ENCODE results near the gene FXYD6. TPM values are rescaled to one million over a fixed set of nuclear protein-coding genes. Genes with fewer than 3 reads are reported as not detected.

Gene FXYD6
- total and polyA plus RNA-seq, 7 experiments from 2014 or later: 0.10 to 5.4 (median 0.98) TPM; not detected in 4

DNA sequence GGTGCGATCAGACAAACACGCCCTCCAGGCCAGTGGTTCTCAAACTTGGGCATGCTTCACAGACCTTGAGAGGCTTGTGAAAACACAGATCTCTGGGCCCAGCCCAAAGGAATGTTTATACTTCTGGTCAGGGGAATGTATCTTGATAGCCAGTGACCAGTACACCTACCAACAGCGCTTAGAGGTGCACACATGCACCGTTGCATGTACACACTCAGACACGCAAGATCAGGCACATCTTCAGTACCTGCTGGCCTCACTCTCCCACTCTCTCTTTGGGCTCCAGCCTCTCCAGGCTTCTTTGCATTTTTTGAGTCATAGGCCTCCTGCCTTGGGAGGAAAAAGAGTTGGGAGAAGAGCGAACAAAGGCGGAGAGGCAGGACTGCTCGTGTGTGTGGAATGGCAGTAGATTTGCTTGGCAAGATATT, 11.7 kb upstream of the FXYD6 start:
- no peaks in the 10 kb centered on the region for H3K36me3 ChIP-seq (ENCODE audit: control insufficient read depth in 2 of 3, insufficient read depth in 3 of 3, low read length in 3 of 3)
- no peaks in the 10 kb centered on the region for H3K4me1 ChIP-seq (ENCODE audit: control insufficient read depth in 2 of 2, insufficient read depth in 2 of 2, low read length in 2 of 2)
- Mint-ChIP-seq H3K9me3 (peaks cover 0 to 28% (median 5%) of the 10 kb centered on the region in 11 donors), H3K4me3 (no peak overlapping the region), H3K36me3 (peaks cover 0 to 5% (median 0%) of the 10 kb centered on the region in 5 donors), H3K4me1 (no peaks in the 10 kb centered on the region), H3K27me3 (peaks cover 0 to 28% (median 4%) of the 10 kb centered on the region in 5 donors), H3K27ac (peak overlapping the region in 1 of 9 donors; percentile 11)
- no peak overlapping the region for H3K4me3 ChIP-seq (ENCODE audit: low read length)
- intact Hi-C loops (cut with micrococcal nuclease): no loop called here
- DNase-seq (no peak), ATAC-seq (no peak)
- H3K9me3 ChIP-seq (ENCODE audit: control insufficient read depth in 2 of 3, low read length in 3 of 3): no peaks in the 10 kb centered on the region
- ChIA-PET CTCF (no interaction called here), POLR2A (no interaction called here)
- H3K27me3 ChIP-seq (ENCODE audit: control insufficient read depth in 2 of 2, insufficient read depth in 2 of 2, low read length in 2 of 2): no peaks in the 10 kb centered on the region
- no peak overlapping the region for H3K27ac ChIP-seq (ENCODE audit: low read depth, low read length)

DNA sequence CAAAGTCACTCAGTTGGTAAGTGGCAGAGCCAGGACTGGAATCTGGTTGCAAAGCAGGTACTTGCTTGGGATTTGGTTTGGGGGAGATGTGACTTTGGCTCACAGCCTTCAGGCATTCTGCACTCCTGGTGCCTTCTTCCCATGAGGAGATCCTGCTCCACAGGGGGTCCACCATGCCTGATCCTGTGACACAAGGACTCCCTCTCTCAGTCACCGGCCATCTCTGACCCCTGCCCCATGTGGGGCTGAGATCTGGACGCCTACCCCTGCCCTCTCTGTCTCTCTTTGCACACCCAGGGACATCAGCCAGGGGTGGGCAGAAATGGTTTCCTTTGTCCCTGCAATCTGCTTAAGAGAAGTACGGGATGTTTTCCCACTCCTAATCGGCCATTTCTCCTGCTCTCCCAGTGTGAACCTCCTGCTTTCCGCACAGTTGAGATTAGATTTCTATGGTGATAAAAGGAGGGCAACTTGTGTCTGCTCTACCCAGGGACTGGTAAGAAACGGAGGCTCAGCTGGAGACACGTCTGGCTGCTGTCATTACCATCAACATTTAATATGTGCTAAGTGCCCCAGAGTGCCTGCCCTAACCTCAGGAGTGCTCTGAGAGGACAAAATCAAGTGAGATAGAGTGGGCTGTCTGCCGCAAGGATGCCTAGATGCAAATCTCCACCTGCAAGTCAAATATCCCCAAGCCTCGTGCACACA, 11.1 kb upstream of the FXYD6 start:
- ChIA-PET POLR2A (no interaction called here), CTCF (no interaction called here)
- peaks cover 0 to 5% (median 0%) of the 10 kb centered on the region in 5 donors for H3K36me3 Mint-ChIP-seq
- intact Hi-C loops (cut with micrococcal nuclease): no loop called here
- DNase-seq: no peak
- Histone ChIP-seq H3K9me3 (ENCODE audit: control insufficient read depth in 2 of 3, low read length in 3 of 3) (no peaks in the 10 kb centered on the region), H3K4me1 (ENCODE audit: control insufficient read depth in 2 of 2, insufficient read depth in 2 of 2, low read length in 2 of 2) (no peaks in the 10 kb centered on the region), H3K4me3 (ENCODE audit: low read length) (no peak overlapping the region), H3K27me3 (ENCODE audit: control insufficient read depth in 2 of 2, insufficient read depth in 2 of 2, low read length in 2 of 2) (no peaks in the 10 kb centered on the region), H3K27ac (ENCODE audit: low read depth, low read length) (no peak overlapping the region), H3K36me3 (ENCODE audit: control insufficient read depth in 2 of 3, insufficient read depth in 3 of 3, low read length in 3 of 3) (no peaks in the 10 kb centered on the region)
- no peak overlapping the region for H3K4me3 Mint-ChIP-seq
- H3K9me3 Mint-ChIP-seq: peaks cover 0 to 22% (median 5%) of the 10 kb centered on the region in 11 donors
- no peak for ATAC-seq
- no peaks in the 10 kb centered on the region for H3K4me1 Mint-ChIP-seq
- peaks cover 0 to 27% (median under 1%) of the 10 kb centered on the region in 5 donors for H3K27me3 Mint-ChIP-seq
- H3K27ac Mint-ChIP-seq: no peak overlapping the region

DNA sequence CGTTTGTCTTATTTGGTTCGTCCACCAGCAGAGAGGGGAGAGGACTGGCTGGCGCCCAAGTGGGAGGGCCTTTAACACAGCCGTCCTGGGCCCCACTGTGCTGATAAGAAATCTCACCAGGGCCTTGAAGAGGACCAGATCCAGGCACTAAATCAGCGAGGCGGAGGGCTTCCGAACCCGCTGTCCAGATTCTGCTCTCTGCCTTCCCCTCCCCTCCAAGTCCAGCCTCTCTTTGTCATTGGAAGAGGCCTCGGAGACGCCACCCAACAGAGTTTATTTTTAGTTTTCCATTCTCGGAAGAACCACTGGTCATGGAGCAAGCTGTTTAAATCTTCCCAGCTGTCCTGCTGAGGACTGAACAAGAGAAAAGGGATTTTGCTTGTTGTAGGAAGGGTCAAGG, 9.3 kb upstream of the FXYD6 start:
- ATAC-seq (no peak), DNase-seq (no peak)
- CTCF ChIA-PET: no interaction called here
- H3K9me3 ChIP-seq (ENCODE audit: control insufficient read depth in 2 of 3, low read length in 3 of 3): no peaks in the 10 kb centered on the region
- no peak overlapping the region for H3K4me3 ChIP-seq (ENCODE audit: low read length)
- H3K27ac Mint-ChIP-seq: no peak overlapping the region
- POLR2A ChIA-PET: no interaction called here
- H3K27me3 Mint-ChIP-seq: peaks cover 0 to 35% (median 4%) of the 10 kb centered on the region in 5 donors
- H3K27me3 ChIP-seq (ENCODE audit: control insufficient read depth in 2 of 2, insufficient read depth in 2 of 2, low read length in 2 of 2): no peaks in the 10 kb centered on the region
- H3K36me3 ChIP-seq (ENCODE audit: control insufficient read depth in 2 of 3, insufficient read depth in 3 of 3, low read length in 3 of 3): no peaks in the 10 kb centered on the region
- peaks cover 0 to under 1% (median 0%) of the 10 kb centered on the region in 5 donors for H3K36me3 Mint-ChIP-seq
- intact Hi-C loops (cut with micrococcal nuclease): no loop called here
- H3K4me1 Mint-ChIP-seq: no peaks in the 10 kb centered on the region
- no peaks in the 10 kb centered on the region for H3K4me1 ChIP-seq (ENCODE audit: control insufficient read depth in 2 of 2, insufficient read depth in 2 of 2, low read length in 2 of 2)
- H3K9me3 Mint-ChIP-seq: peaks cover 0 to 13% (median 2%) of the 10 kb centered on the region in 11 donors
- no peak overlapping the region for H3K27ac ChIP-seq (ENCODE audit: low read depth, low read length)
- H3K4me3 Mint-ChIP-seq: no peak overlapping the region

DNA sequence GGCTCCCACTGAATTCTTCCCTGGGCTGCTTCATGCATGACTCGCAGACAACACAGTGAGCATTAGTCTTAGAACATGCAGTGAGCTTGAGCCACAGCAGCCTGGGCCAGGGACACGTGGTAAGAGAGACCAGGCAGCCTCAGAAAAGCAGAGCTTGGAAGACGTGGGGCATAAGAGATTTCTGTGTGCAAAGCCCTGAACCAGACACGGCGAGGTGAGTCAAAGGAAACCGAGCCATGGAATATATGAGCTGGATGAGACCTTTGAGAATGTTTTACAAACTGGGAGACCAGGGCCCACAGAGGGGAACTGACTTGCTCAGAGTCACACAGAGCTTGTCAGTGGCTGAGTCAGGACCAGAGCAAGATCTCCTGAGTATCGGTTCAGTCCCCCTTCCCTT, 8.5 kb upstream of the FXYD6 start:
- ATAC-seq (no peak), DNase-seq (no peak)
- H3K4me1 ChIP-seq (ENCODE audit: control insufficient read depth in 2 of 2, insufficient read depth in 2 of 2, low read length in 2 of 2): no peaks in the 10 kb centered on the region
- Mint-ChIP-seq H3K4me3 (no peak overlapping the region), H3K9me3 (peaks cover 0 to 7% (median under 1%) of the 10 kb centered on the region in 11 donors), H3K27ac (no peak overlapping the region), H3K27me3 (peaks cover 4 to 42% (median 8%) of the 10 kb centered on the region in 5 donors), H3K4me1 (no peaks in the 10 kb centered on the region), H3K36me3 (no peaks in the 10 kb centered on the region)
- no peaks in the 10 kb centered on the region for H3K9me3 ChIP-seq (ENCODE audit: control insufficient read depth in 2 of 3, low read length in 3 of 3)
- ChIA-PET CTCF (no interaction called here), POLR2A (no interaction called here)
- intact Hi-C loops (cut with micrococcal nuclease): no loop called here
- H3K27me3 ChIP-seq (ENCODE audit: control insufficient read depth in 2 of 2, insufficient read depth in 2 of 2, low read length in 2 of 2): no peaks in the 10 kb centered on the region
- no peak overlapping the region for H3K4me3 ChIP-seq (ENCODE audit: low read length)
- no peaks in the 10 kb centered on the region for H3K36me3 ChIP-seq (ENCODE audit: control insufficient read depth in 2 of 3, insufficient read depth in 3 of 3, low read length in 3 of 3)
- H3K27ac ChIP-seq (ENCODE audit: low read depth, low read length): no peak overlapping the region

DNA sequence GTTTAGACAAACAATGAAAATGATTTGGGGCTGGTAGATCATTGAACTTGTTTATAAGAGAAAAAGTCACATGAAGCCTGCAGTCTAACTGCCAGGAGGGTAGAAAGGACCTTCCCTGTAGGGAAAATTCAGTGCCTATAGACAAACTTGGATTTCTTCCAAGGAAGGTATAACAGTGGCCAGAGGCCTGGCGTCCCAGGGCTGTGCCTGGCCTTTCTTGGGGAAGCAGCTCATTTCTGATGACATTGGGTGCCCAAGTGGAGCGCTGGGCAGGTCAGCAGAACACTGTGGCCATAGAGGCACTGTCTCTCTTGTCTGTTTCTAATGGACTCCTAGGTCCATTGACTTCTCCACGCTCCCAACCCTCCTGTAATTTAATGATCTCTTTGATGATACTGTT, 6.6 kb upstream of the FXYD6 start:
- CTCF ChIA-PET: no interaction called here
- POLR2A ChIA-PET: interaction anchor here (0.6 kb wide), 1 partner anchor 64 kb away, joined by 3 read pairs; no protein-coding TSS in a partner anchor
- H3K27ac Mint-ChIP-seq: no peak overlapping the region
- H3K36me3 Mint-ChIP-seq: no peaks in the 10 kb centered on the region
- no peaks in the 10 kb centered on the region for H3K36me3 ChIP-seq (ENCODE audit: control insufficient read depth in 2 of 3, insufficient read depth in 3 of 3, low read length in 3 of 3)
- no peak overlapping the region for H3K4me3 ChIP-seq (ENCODE audit: low read length)
- H3K27ac ChIP-seq (ENCODE audit: low read depth, low read length): no peak overlapping the region
- H3K4me1 Mint-ChIP-seq: no peaks in the 10 kb centered on the region
- DNase-seq (no peak), ATAC-seq (no peak)
- no peaks in the 10 kb centered on the region for H3K4me1 ChIP-seq (ENCODE audit: control insufficient read depth in 2 of 2, insufficient read depth in 2 of 2, low read length in 2 of 2)
- H3K27me3 Mint-ChIP-seq: peaks cover 10 to 52% (median 22%) of the 10 kb centered on the region in 5 donors
- intact Hi-C loops (cut with micrococcal nuclease): no loop called here
- peaks cover 0 to 2% of the 10 kb centered on the region in 2 donors for H3K27me3 ChIP-seq (ENCODE audit: control insufficient read depth in 2 of 2, insufficient read depth in 2 of 2, low read length in 2 of 2)
- peaks cover 0 to 4% (median 0%) of the 10 kb centered on the region in 11 donors for H3K9me3 Mint-ChIP-seq
- no peaks in the 10 kb centered on the region for H3K9me3 ChIP-seq (ENCODE audit: control insufficient read depth in 2 of 3, low read length in 3 of 3)
- H3K4me3 Mint-ChIP-seq: no peak overlapping the region

DNA sequence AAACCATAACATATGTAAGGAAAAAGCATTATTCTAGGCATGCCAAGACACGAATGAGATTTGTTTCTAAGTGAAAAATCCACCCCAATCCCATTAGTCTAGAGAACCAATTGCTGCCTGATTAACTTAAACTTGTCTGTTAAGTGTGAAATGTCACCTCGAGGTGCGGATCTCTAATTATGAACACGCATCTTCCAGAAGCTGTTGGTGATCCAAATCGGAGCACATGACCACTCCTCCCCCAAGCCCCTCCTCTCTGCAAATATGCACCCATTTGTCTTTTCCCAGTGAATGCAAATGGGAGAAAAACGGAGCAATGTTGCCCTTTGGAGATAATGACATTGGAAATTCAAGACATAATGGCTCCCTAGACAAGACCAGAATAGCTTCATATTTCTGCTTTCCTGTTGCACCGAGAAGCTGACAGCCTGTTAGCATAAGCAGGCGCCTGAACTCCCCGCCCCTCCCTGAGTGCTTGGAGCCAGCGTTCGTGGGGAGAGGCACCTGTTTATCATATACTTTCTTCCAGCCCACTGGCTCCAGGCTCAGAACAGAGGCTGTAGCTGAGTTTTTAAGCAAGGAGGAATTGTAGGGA, 6.0 kb upstream of the FXYD6 start:
- Mint-ChIP-seq H3K9me3 (peaks cover 0 to 5% (median 0%) of the 10 kb centered on the region in 11 donors), H3K27me3 (peaks cover 14 to 58% (median 25%) of the 10 kb centered on the region in 5 donors), H3K4me3 (no peak overlapping the region), H3K4me1 (no peaks in the 10 kb centered on the region), H3K36me3 (no peaks in the 10 kb centered on the region), H3K27ac (no peak overlapping the region)
- CTCF ChIA-PET: no interaction called here
- Histone ChIP-seq H3K4me1 (ENCODE audit: control insufficient read depth in 2 of 2, insufficient read depth in 2 of 2, low read length in 2 of 2) (no peaks in the 10 kb centered on the region), H3K27ac (ENCODE audit: low read depth, low read length) (no peak overlapping the region), H3K36me3 (ENCODE audit: control insufficient read depth in 2 of 3, insufficient read depth in 3 of 3, low read length in 3 of 3) (no peaks in the 10 kb centered on the region), H3K9me3 (ENCODE audit: control insufficient read depth in 2 of 3, low read length in 3 of 3) (no peaks in the 10 kb centered on the region), H3K27me3 (ENCODE audit: control insufficient read depth in 2 of 2, insufficient read depth in 2 of 2, low read length in 2 of 2) (peaks cover 0 to 4% of the 10 kb centered on the region in 2 donors), H3K4me3 (ENCODE audit: low read length) (no peak overlapping the region)
- DNase-seq: no peak
- ATAC-seq: no peak
- intact Hi-C loops (cut with micrococcal nuclease): no loop called here
- POLR2A ChIA-PET: interaction anchor here (0.6 kb wide), 1 partner anchor 64 kb away, joined by 3 read pairs; no protein-coding TSS in a partner anchor

Data from naive thymus-derived CD4-positive, alpha-beta T cell (primary cell).